ENCODE results near the gene DLGAP1. TPM values are rescaled to one million over a fixed set of nuclear protein-coding genes. Genes with fewer than 3 reads are reported as not detected.

Gene DLGAP1
- total RNA-seq, 4 donors from 2014 or later = 0.22 to 1.5 (median 0.56) TPM

DNA sequence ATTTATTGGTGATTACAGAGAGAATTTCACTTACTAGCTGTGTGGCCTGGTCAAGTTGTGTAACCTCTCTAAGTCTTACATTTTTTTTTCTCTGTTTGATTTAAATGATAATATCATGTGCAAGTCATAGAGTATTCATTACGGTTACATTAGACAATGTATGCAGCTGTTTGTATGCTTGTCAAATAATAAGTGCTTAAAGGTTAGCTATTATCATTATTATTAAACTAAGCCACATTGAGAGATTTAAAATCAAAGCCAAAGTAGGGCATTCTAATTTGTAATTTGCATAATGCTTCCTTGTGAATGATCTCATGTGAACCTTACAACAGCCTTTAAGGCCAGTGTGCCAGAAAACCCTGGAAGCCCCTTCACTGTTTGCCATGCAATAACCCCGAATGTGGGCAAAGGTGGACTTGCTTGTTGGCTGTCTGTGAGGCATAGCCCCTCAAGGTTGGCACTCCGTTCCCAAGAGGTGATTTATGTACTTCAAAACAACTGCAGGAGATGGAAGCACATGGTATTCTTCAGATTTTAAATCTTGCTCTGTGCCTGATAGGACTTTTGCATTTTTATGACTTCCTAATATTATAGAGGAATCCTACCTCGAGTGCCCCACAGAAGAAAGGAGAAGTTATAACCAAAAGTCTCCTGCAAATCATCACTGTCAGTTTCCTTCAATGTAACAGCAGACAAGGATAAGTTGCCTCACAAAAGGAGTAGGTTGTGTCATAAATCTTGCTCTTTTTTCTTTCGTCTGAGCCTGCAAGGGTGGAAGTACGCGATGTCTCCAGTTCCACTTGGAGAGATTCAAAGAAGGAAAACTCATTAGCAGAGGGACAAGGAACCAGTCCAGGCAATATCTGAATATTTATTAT is 733.1 kb downstream of the DLGAP1 start:
- H3K27ac ChIP-seq = peak overlapping the region in 2 of 4 donors; percentile 2 to 28
- peak; percentile 34 for ATAC-seq
- no peaks in the 10 kb centered on the region for H3K9me3 ChIP-seq
- TF ChIP-seq EP300 (IDR thresholded peaks at IDR 0.05) = no peak
- no peak overlapping the region for H3K4me3 ChIP-seq
- no peaks in the 10 kb centered on the region for H3K27me3 ChIP-seq
- 47 to 64% methylated on average over 5 of the region's 7 CpGs for WGBS, 2 donors (ENCODE audit: low coverage in 1 of 2)
- H3K36me3 ChIP-seq = no peaks in the 10 kb centered on the region
- peaks cover 0 to 26% (median 2%) of the 10 kb centered on the region in 3 donors for H3K4me1 ChIP-seq

DNA sequence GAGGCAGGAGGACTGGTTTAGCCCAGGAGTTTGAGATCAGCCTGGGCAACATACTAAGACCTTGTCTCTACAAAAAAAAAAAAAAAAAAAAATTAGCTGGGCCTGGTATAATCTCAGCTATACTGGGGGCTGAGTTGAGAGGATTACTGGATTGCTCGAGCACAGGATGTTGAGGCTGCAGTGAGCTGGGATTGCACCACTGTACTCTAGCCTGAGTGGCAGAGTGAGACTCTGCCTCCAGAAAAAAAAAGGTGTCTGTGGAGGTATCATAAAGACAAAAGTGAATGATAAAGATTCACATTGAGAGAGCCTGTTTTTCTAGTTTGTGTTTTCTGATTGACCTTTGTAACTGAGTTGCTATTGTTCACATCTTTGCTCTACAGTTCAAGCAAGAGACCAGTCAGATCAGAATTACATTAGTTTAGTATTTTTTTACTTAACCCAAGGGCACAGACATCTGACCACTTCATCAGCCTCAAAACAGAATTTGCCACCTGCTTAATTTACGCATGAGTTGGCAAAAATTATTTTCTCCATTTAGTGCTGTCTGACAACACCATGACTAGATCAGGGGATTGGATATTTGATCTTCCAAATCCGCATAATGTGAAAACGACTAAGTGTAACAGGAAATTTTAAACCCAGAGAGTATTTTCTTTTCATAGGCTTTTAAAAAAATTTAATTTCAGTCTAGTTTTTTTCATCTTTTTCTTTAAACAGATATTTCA is 734.1 kb downstream of the DLGAP1 start:
- TF ChIP-seq POLR2AphosphoS5 (IDR thresholded peaks at IDR 0.05) (no peak), POLR2A (IDR thresholded peaks at IDR 0.05) (no peak), EP300 (IDR thresholded peaks at IDR 0.05) (no peak)
- TF ChIP-seq, protein P1, sequence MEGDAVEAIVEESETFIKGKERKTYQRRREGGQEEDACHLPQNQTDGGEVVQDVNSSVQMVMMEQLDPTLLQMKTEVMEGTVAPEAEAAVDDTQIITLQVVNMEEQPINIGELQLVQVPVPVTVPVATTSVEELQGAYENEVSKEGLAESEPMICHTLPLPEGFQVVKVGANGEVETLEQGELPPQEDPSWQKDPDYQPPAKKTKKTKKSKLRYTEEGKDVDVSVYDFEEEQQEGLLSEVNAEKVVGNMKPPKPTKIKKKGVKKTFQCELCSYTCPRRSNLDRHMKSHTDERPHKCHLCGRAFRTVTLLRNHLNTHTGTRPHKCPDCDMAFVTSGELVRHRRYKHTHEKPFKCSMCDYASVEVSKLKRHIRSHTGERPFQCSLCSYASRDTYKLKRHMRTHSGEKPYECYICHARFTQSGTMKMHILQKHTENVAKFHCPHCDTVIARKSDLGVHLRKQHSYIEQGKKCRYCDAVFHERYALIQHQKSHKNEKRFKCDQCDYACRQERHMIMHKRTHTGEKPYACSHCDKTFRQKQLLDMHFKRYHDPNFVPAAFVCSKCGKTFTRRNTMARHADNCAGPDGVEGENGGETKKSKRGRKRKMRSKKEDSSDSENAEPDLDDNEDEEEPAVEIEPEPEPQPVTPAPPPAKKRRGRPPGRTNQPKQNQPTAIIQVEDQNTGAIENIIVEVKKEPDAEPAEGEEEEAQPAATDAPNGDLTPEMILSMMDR (IDR thresholded peaks at IDR 0.05) = no peak
- Histone ChIP-seq H3K9me3 (no peaks in the 10 kb centered on the region), H3K4me3 (no peak overlapping the region), H3K27ac (no peak overlapping the region), H3K36me3 (no peaks in the 10 kb centered on the region), H3K4me1 (peaks cover 0 to 26% (median 2%) of the 10 kb centered on the region in 3 donors), H3K27me3 (no peaks in the 10 kb centered on the region)
- ATAC-seq = no peak
- WGBS, 2 donors (ENCODE audit: low coverage in 1 of 2) = 91 to 94% methylated on average over 4 of the region's 4 CpGs

DNA sequence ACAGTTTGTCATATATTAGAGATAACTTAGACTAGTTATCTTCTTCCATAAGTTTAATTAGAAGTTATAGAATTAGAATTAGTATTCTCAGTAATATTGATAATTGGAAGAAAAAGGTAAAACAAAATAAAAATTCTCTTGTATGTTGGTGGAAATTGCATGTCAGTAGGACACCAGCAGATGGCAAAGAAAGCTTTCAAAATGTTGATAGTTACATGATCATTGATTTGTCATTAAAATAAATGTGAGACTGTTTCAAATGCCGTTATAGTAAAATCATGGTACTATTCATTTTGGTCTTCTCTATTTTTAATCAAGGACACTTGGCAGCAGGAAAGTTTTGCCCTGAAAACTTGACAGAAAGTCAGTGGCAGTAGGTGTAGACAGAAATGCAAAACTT is 734.9 kb downstream of the DLGAP1 start:
- 58 to 75% methylated on average over 1 of the region's 1 CpG for WGBS, 2 donors (ENCODE audit: low coverage in 1 of 2)
- no peak overlapping the region for H3K4me3 ChIP-seq
- no peak overlapping the region for H3K27ac ChIP-seq
- ATAC-seq = no peak
- H3K9me3 ChIP-seq = no peaks in the 10 kb centered on the region
- TF ChIP-seq EP300 (IDR thresholded peaks at IDR 0.05) (no peak), POLR2AphosphoS5 (IDR thresholded peaks at IDR 0.05) (no peak), POLR2A (IDR thresholded peaks at IDR 0.05) (no peak)
- TF ChIP-seq, protein P1 (IDR thresholded peaks at IDR 0.05) = no peak
- H3K4me1 ChIP-seq = peaks cover 0 to 26% (median 2%) of the 10 kb centered on the region in 3 donors
- no peaks in the 10 kb centered on the region for H3K27me3 ChIP-seq
- H3K36me3 ChIP-seq = no peaks in the 10 kb centered on the region

DNA sequence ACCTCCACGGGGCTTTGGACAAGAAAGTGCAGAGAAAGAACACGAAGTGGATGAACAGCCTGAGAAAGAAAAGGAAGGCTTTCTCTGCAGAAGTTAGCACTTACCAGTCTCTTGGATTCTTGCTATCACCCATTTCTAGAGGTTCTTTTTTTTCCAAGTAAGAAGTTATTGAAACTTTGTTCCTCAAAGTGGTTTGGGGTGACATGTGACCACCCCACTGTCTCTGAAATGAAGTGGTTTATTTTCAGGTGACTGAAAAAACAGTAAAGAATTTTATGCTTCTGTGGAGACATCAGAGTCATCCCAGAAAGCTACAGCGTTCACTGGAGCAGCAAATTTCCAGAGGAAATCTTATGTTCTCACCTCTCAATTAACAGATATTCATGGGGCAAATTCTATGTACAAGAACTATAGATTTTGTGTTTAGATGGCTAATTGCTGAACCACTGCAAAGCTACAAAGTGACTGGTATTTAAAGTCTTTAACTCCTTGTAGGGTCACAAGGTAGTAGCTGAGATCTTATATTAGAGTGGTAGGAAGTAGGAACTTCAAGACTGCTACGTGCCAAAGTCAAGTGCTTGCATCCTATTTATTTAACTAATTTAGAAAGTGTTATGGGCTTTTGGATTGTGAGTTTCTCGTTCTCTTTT is 737.6 kb downstream of the DLGAP1 start:
- 67 to 89% methylated on average over 4 to 5 of the region's 5 CpGs for WGBS, 2 donors (ENCODE audit: low coverage in 1 of 2)
- Histone ChIP-seq H3K27me3 (no peaks in the 10 kb centered on the region), H3K27ac (no peak overlapping the region), H3K4me3 (no peak overlapping the region), H3K4me1 (peaks cover 0 to 8% (median 0%) of the 10 kb centered on the region in 3 donors), H3K36me3 (no peaks in the 10 kb centered on the region), H3K9me3 (no peaks in the 10 kb centered on the region)
- no peak for TF ChIP-seq POLR2AphosphoS5 (IDR thresholded peaks at IDR 0.05)
- no peak for TF ChIP-seq POLR2A (IDR thresholded peaks at IDR 0.05)
- TF ChIP-seq, protein P1 (IDR thresholded peaks at IDR 0.05) = no peak
- TF ChIP-seq EP300 (IDR thresholded peaks at IDR 0.05) = no peak
- no peak for ATAC-seq

DNA sequence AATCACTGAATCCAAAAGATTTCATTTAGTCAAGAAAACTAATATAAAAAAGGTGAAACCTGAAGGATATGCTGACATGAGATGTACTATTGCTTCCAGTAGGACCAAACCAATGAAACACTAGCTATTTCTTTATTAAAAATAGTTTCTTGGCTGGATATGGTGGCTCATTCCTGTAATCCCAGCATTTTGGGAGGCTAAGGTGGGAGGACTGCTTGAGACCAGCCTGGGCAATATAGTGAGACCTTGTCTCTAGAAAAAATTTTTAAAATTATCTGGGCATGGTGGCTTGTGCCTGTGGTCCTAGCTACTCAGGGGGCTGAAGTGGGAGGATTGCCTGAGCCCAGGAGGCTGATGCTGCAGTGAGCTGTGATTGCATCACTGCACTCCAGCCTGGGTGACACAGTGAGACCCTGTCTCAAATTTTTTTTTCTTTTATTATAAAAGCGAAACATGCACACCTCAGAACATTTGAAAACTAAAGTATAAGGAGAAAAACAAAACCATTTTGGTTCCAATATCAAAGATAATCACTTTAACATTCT is 738.9 kb downstream of the DLGAP1 start:
- Histone ChIP-seq H3K27ac (no peak overlapping the region), H3K9me3 (no peaks in the 10 kb centered on the region), H3K36me3 (no peaks in the 10 kb centered on the region), H3K4me3 (no peak overlapping the region), H3K27me3 (no peaks in the 10 kb centered on the region), H3K4me1 (no peaks in the 10 kb centered on the region)
- 89 to 100% methylated on average over 1 of the region's 1 CpG for WGBS, 2 donors (ENCODE audit: low coverage in 1 of 2)
- no peak for ATAC-seq
- TF ChIP-seq EP300 (IDR thresholded peaks at IDR 0.05) = no peak
- TF ChIP-seq POLR2AphosphoS5 (IDR thresholded peaks at IDR 0.05) = no peak
- TF ChIP-seq POLR2A (IDR thresholded peaks at IDR 0.05) = no peak
- TF ChIP-seq, protein P1 (IDR thresholded peaks at IDR 0.05) = no peak

All from gastroesophageal sphincter (tissue), 4 donors.